WERI-Rb-1 (cell line): Measurements from ENCODE around the gene C2CD4D.

Experiments
- DNase-seq: peaks from one replicate; pipeline ENCODE4 v3.0.0-alpha.2; 2020
- H3K27ac ChIP-seq: fragments of 250-450 bp; sonication (Bioruptor Pico); 2 replicates; pipeline ENCODE4 v1.5.1; 2020; ENCODE audit warnings: mild to moderate bottlenecking, moderate library complexity
- H3K27me3 ChIP-seq: fragments of 250-450 bp; sonication (Bioruptor Pico); 2 replicates; pipeline ENCODE4 v1.5.1; 2021; ENCODE audit warnings: mild to moderate bottlenecking, low read depth, moderate library complexity; ENCODE audit not compliant: insufficient read depth, severe bottlenecking
- H3K36me3 ChIP-seq: fragments of 250-450 bp; sonication (Bioruptor Pico); 2 replicates; pipeline ENCODE4 v1.5.1; 2020; ENCODE audit warnings: mild to moderate bottlenecking, moderate library complexity
- H3K4me3 ChIP-seq: 2 replicates; pipeline ENCODE4 v1.5.1; 2011; ENCODE audit warnings: low read depth, mild to moderate bottlenecking, control low read depth, low read length
- H3K9me3 ChIP-seq: fragments of 250-450 bp; sonication (Bioruptor Pico); 2 replicates; pipeline ENCODE4 v1.5.1; 2021; ENCODE audit warnings: mild to moderate bottlenecking, moderate library complexity; ENCODE audit not compliant: severe bottlenecking
- CTCF ChIP-seq: IDR thresholded peaks from 2 replicates; pipeline ENCODE4 v1.5.1; 2011; ENCODE audit warnings: low read depth, mild to moderate bottlenecking, control low read depth, inconsistent platforms, low read length

Gene C2CD4D

GRCh38 chr1:151814426-151814825 is 25.2 kb downstream of the C2CD4D start:
- Histone ChIP-seq H3K27me3 (no peaks in the 10 kb centered on the region), H3K36me3 (no peaks in the 10 kb centered on the region), H3K4me3 (no peak overlapping the region), H3K9me3 (no peaks in the 10 kb centered on the region), H3K27ac (no peak overlapping the region)
- TF ChIP-seq CTCF: no peak
- no peak for DNase-seq

- Histone ChIP-seq H3K9me3 (peaks cover 4% of the 10 kb centered on the region), H3K27me3 (no peaks in the 10 kb centered on the region), H3K27ac (no peak overlapping the region), H3K4me3 (no peak overlapping the region), H3K36me3 (no peaks in the 10 kb centered on the region)
- no peak for TF ChIP-seq CTCF
- no peak for DNase-seq
These were observed 26.2 kb downstream of the C2CD4D start for GRCh38 chr1:151813271-151813977.

GRCh38 chr1:151811181-151811580 is 28.4 kb downstream of the C2CD4D start:
- peaks cover 4% of the 10 kb centered on the region for H3K9me3 ChIP-seq
- no peak for DNase-seq
- H3K4me3 ChIP-seq: no peak overlapping the region
- H3K27ac ChIP-seq: no peak overlapping the region
- H3K27me3 ChIP-seq: no peaks in the 10 kb centered on the region
- no peaks in the 10 kb centered on the region for H3K36me3 ChIP-seq
- TF ChIP-seq CTCF: no peak

- no peaks in the 10 kb centered on the region for H3K27me3 ChIP-seq
- TF ChIP-seq CTCF: no peak
- no peaks in the 10 kb centered on the region for H3K36me3 ChIP-seq
- H3K9me3 ChIP-seq: peaks cover 4% of the 10 kb centered on the region
- no peak overlapping the region for H3K27ac ChIP-seq
- no peak overlapping the region for H3K4me3 ChIP-seq
- no peak for DNase-seq
These were observed 29.5 kb downstream of the C2CD4D start for GRCh38 chr1:151809985-151810556.

GRCh38 chr1:151809290-151809984 is 30.2 kb downstream of the C2CD4D start:
- TF ChIP-seq CTCF: no peak
- peaks cover 4% of the 10 kb centered on the region for H3K9me3 ChIP-seq
- peak overlapping the region; percentile 6; the same call in 1 of the 2 replicates for H3K27ac ChIP-seq
- no peaks in the 10 kb centered on the region for H3K36me3 ChIP-seq
- no peaks in the 10 kb centered on the region for H3K27me3 ChIP-seq
- peak; percentile 10 for DNase-seq
- no peak overlapping the region for H3K4me3 ChIP-seq
